ENCODE results near the gene VSIG10. TPM values are rescaled to one million over a fixed set of nuclear protein-coding genes. Genes with fewer than 3 reads are reported as not detected.
A peak's percentile ranks its signal among the peaks of the same experiment; 100 is the strongest.

VSIG10 gene
- total RNA-seq, 2 experiments from 2014 or later = 4.2 to 5.3 TPM

GRCh38 chr12:118058227-118058626 lies 45.6 kb downstream of the VSIG10 start:
- DNase-seq (no peak), ATAC-seq (no peak)
- TF ChIP-seq CTCF (IDR thresholded peaks at IDR 0.05) = no peak
- Mint-ChIP-seq H3K4me1 (ENCODE audit: low read depth) (peaks cover 34% of the 10 kb centered on the region), H3K4me3 (no peak overlapping the region), H3K36me3 (ENCODE audit: low read depth) (peaks cover 2% of the 10 kb centered on the region), H3K27ac (peak overlapping the region; percentile 84), H3K9me3 (no peaks in the 10 kb centered on the region), H3K27me3 (no peaks in the 10 kb centered on the region)
- CTCF ChIA-PET = interaction anchor here (1.9 to 5.4 kb wide), 3 partner anchors 7 to 183 kb away, joined by 8 to 35 read pairs (median 21); no protein-coding TSS in a partner anchor
- intact Hi-C loops (cut with micrococcal nuclease) = loop anchor here (10.0 kb wide), 1 partner anchor 183 kb away; no protein-coding TSS in a partner anchor
- POLR2A ChIA-PET = interaction anchor here (1.0 to 1.1 kb wide), 2 partner anchors 10 to 28 kb away, joined by 3 to 6 read pairs; no protein-coding TSS in a partner anchor

GRCh38 chr12:118055865-118056773 lies 47.7 kb downstream of the VSIG10 start:
- Mint-ChIP-seq H3K4me1 (ENCODE audit: low read depth) (peaks cover 47% of the 10 kb centered on the region), H3K27ac (peak overlapping the region; percentile 13), H3K27me3 (no peaks in the 10 kb centered on the region), H3K36me3 (ENCODE audit: low read depth) (peaks cover 13% of the 10 kb centered on the region), H3K9me3 (no peaks in the 10 kb centered on the region), H3K4me3 (no peak overlapping the region)
- no peak for ATAC-seq
- DNase-seq = no peak
- intact Hi-C loops (cut with micrococcal nuclease) = loop anchor here (10.0 kb wide), 1 partner anchor 181 kb away; no protein-coding TSS in a partner anchor
- CTCF ChIA-PET = interaction anchor here (0.6 to 5.4 kb wide), 9 partner anchors 9 to 181 kb away, joined by 3 to 35 read pairs (median 8); no protein-coding TSS in a partner anchor
- POLR2A ChIA-PET = interaction anchor here (2.1 to 2.3 kb wide), 2 partner anchors 9 to 21 kb away, joined by 11 read pairs; no protein-coding TSS in a partner anchor
- no peak for TF ChIP-seq CTCF (IDR thresholded peaks at IDR 0.05)

- peak; percentile 90 for ATAC-seq
- peaks cover 48% of the 10 kb centered on the region for H3K4me1 Mint-ChIP-seq (ENCODE audit: low read depth)
- peak overlapping the region; percentile 50 for H3K27ac Mint-ChIP-seq
- ChIA-PET POLR2A (interaction anchor here (1.0 to 2.3 kb wide), 2 partner anchors 8 to 318 kb away, joined by 3 to 11 read pairs; no protein-coding TSS in a partner anchor), CTCF (interaction anchor here (0.6 to 5.4 kb wide), 15 partner anchors 8 to 322 kb away, joined by 3 to 35 read pairs (median 4); partner anchors contain the start of genes PEBP1 and RFC5)
- no peak overlapping the region for H3K4me3 Mint-ChIP-seq
- H3K36me3 Mint-ChIP-seq (ENCODE audit: low read depth) = peaks cover 17% of the 10 kb centered on the region
- intact Hi-C loops (cut with micrococcal nuclease) = loop anchor here (10.0 kb wide), 1 partner anchor 180 kb away; no protein-coding TSS in a partner anchor
- DNase-seq = peak; percentile 90
- H3K27me3 Mint-ChIP-seq = no peaks in the 10 kb centered on the region
- no peaks in the 10 kb centered on the region for H3K9me3 Mint-ChIP-seq
- peak; percentile 76 for TF ChIP-seq CTCF (IDR thresholded peaks at IDR 0.05)
These were observed 48.7 kb downstream of the VSIG10 start for GRCh38 chr12:118055144-118055557.

GRCh38 chr12:118053071-118053985 lies 50.5 kb downstream of the VSIG10 start:
- H3K27ac Mint-ChIP-seq = peak overlapping the region; percentile 36
- H3K36me3 Mint-ChIP-seq (ENCODE audit: low read depth) = peaks cover 23% of the 10 kb centered on the region
- H3K9me3 Mint-ChIP-seq = no peaks in the 10 kb centered on the region
- no peak for TF ChIP-seq CTCF (IDR thresholded peaks at IDR 0.05)
- no peak overlapping the region for H3K4me3 Mint-ChIP-seq
- no peaks in the 10 kb centered on the region for H3K27me3 Mint-ChIP-seq
- POLR2A ChIA-PET = interaction anchor here (1.0 to 1.3 kb wide), 5 partner anchors 8 to 37 kb away, joined by 3 to 8 read pairs (median 6); partner anchors contain the start of gene RFC5
- CTCF ChIA-PET = interaction anchor here (1.0 to 5.4 kb wide), 3 partner anchors 12 to 178 kb away, joined by 6 to 35 read pairs (median 11); no protein-coding TSS in a partner anchor
- peaks cover 36% of the 10 kb centered on the region for H3K4me1 Mint-ChIP-seq (ENCODE audit: low read depth)
- ATAC-seq (no peak), DNase-seq (peak; percentile 32)
- intact Hi-C loops (cut with micrococcal nuclease) = loop anchor here (10.0 kb wide), 1 partner anchor 179 kb away; no protein-coding TSS in a partner anchor

Measured in activated CD8-positive, alpha-beta T cell treated with anti-CD3 and anti-CD28 coated beads for 36 hours (primary cell).